HFF-Myc (cell line): ENCODE data around the gene LMBR1L.

Experiments
- DNase-seq: peaks from one replicate; pipeline ENCODE4 v3.0.0-alpha.2; 2011; ENCODE audit warnings: low read depth; ENCODE audit errors: extremely low read depth
- H3K4me3 ChIP-seq: replicated peaks from 2 replicates; pipeline ENCODE4 v1.5.1; 2011; ENCODE audit warnings: low read depth, mild to moderate bottlenecking, control low read depth, low read length
- TF ChIP-seq, protein P1 (sequence below): IDR thresholded peaks from 2 replicates; pipeline ENCODE4 v1.5.1; 2012; ENCODE audit warnings: mild to moderate bottlenecking, low read depth, low read length, control low read depth; ENCODE audit errors: missing control alignments

Gene LMBR1L, protein sequence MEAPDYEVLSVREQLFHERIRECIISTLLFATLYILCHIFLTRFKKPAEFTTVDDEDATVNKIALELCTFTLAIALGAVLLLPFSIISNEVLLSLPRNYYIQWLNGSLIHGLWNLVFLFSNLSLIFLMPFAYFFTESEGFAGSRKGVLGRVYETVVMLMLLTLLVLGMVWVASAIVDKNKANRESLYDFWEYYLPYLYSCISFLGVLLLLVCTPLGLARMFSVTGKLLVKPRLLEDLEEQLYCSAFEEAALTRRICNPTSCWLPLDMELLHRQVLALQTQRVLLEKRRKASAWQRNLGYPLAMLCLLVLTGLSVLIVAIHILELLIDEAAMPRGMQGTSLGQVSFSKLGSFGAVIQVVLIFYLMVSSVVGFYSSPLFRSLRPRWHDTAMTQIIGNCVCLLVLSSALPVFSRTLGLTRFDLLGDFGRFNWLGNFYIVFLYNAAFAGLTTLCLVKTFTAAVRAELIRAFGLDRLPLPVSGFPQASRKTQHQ

DNA sequence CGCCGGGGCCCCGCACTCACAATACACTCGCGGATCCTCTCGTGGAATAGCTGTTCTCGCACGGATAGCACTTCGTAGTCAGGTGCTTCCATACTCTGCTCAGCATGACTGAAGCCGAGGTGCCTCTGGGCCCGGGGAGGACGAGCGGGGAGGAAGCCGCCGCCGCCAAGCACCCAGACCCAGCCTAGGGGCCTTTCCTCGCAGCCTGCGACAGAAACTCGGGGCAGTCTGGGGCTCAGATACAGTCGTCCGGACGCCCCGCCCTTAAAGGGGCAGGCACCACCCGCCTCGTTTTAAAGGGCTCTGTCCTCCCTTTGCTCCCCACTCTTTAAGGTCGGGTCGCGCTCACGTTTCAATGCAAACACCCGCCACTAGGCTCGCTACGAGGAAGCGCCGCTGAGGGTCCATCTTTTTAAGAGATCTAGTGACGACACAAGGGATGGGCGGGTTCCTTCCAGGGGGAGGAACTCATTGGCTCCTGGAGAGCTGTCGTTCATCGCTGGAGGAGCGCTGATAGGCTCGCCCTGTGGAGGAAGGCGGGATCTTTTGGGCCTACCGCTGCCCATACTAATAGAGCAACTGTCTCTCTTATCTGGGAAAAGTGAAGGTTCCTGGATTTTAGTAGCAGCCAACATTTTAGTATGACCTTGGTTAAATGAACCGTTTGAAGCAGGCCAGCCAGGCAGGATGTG lies at the start of gene LMBR1L:
LMBR1L (minus strand) TSS at position 384 of the 692 bp plus-strand sequence; CDS start at position 92, 292 bp downstream.
- TF ChIP-seq, protein P1, sequence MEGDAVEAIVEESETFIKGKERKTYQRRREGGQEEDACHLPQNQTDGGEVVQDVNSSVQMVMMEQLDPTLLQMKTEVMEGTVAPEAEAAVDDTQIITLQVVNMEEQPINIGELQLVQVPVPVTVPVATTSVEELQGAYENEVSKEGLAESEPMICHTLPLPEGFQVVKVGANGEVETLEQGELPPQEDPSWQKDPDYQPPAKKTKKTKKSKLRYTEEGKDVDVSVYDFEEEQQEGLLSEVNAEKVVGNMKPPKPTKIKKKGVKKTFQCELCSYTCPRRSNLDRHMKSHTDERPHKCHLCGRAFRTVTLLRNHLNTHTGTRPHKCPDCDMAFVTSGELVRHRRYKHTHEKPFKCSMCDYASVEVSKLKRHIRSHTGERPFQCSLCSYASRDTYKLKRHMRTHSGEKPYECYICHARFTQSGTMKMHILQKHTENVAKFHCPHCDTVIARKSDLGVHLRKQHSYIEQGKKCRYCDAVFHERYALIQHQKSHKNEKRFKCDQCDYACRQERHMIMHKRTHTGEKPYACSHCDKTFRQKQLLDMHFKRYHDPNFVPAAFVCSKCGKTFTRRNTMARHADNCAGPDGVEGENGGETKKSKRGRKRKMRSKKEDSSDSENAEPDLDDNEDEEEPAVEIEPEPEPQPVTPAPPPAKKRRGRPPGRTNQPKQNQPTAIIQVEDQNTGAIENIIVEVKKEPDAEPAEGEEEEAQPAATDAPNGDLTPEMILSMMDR: peak; percentile 35
- peak within 1 kb of the TSS; percentile 88 for H3K4me3 ChIP-seq
- DNase-seq: peak; percentile 96

DNA sequence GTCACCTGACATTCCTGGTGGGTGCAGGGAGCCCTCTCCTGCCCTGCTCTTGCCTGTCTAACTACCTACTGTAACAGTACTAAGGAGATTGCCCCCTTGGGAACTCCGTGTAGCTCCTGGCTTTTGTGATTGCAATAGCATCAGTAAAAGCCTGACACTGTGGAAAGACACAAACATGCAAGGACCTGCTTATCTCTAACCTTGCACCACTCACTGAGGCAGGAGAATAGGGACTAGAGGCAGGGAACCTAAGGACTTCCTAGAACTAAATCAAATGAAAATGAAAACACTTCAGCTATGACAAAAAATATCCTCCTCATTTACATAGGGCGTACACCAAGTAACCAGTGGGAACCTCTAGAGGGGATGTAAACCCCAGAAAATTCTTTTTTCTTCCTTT lies 49.8 kb upstream of the LMBR1L start:
- TF ChIP-seq, protein P1: no peak
- no peak overlapping the region for H3K4me3 ChIP-seq
- DNase-seq: no peak

DNA sequence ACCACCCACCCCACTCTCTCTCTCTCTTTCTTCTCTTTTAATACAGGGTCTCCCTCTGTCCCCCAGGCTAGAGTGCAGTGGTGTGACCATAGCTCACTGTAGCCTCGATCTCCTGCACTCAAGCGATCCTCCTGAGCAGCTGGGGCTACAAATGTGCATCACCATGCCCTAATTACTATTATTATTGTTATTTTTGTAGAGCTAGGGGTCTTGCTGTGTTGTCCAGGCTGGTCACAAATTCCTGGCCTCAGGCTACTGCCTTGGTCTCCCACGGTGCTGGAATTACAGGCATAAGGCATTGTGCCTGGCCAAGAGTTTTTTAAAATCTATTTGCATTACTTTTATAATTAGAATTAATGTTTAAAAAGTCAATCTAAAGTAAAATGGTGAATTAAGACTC lies 43.6 kb upstream of the LMBR1L start:
- DNase-seq: no peak
- TF ChIP-seq, protein P1: no peak
- H3K4me3 ChIP-seq: no peak overlapping the region

DNA sequence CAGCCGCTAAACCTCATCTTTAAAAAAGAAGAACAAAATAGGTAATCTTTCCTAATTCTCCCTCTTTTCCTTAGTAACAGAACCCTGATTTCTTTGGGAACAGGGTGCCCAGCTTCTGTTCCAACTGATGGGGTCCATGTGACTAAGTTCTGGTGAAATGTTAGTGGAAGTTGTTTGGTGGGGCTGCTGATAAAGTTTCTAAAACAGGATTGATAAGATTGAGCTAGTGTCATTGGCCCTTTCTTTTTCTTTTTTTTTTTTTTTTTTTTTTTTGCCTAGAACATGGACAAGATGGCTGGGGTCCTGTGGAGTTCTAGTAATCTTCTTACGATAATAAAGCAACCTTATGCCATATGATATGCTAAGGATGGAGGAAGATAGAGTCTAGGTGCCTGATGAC lies 36.7 kb upstream of the LMBR1L start:
- DNase-seq: no peak
- no peak overlapping the region for H3K4me3 ChIP-seq
- TF ChIP-seq, protein P1: no peak

DNA sequence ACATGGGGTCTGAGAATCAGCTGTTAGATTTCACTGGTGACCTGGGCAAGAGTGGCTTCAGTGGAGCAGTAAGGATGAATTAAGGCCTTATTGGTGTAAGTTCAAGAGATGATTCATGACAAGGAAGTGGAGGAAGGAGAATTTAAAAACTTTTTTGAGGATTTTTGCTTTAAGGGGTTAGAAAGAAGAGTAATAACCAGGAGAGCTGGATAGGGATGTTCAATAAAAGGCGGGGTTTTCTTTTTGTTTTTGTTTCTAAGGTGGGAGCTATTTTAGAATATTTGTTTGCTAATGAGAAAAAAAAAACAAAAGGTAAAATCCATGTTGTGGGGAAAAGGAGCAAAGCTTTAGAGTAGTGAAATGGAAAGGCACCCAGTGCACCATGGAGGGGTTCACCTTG lies 35.8 kb upstream of the LMBR1L start:
- no peak for DNase-seq
- TF ChIP-seq, protein P1: no peak

DNA sequence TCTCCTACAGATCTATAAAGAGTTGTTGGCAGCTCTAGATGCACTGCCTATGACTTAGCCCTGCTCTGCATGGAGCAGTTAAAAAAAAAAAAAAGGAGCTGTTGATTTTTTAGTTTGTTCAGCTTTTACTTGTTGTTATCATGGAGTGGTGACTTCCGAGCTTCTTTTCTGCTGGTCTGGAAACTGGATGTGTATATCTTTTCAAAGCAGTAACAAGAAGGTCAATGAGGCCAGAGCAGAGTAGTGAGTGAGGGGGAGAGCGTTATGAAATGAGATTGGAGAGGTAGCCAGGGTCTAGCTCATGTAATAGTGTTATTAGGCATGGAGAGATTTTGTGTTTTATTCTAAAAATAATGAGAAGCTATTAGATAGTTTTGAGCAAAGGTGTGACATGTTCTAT lies 33.7 kb upstream of the LMBR1L start:
- no peak overlapping the region for H3K4me3 ChIP-seq
- no peak for DNase-seq
- TF ChIP-seq, protein P1: no peak

More for the DNA sequence above, 35.8 kb upstream of the LMBR1L start:
- no peak overlapping the region for H3K4me3 ChIP-seq
